HG03565 (cell line): ENCODE results near the gene COPS9.

Experiments
- ATAC-seq: cut with Tn5 transposase; IDR thresholded peaks from one replicate; pipeline ENCODE4 v1.9.1; 2021; ENCODE audit warnings: mild to moderate bottlenecking, moderate library complexity; ENCODE audit not compliant: unreplicated experiment

Gene COPS9

GRCh38 chr2:240121675-240122074, 14.4 kb downstream of the COPS9 start:
- no peak for ATAC-seq

DNA sequence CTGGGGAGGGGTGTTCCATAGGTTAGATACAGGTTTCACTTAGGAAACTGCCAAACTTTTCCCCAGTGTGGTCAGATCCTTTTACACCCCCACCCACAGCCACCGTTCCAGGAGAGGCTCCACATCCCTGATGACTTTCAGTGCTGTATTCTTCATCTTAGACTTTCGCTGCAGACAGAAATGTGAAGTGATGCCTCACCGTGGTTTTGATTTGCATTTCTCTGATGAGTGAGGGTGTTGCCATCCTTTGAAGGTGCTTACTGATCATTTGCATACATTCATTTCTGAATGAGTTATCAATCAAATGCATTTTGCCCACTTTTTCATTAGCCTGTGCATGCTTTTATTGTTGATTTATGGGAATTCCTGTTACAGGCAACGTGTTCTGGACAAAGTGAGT, 14.9 kb downstream of the COPS9 start:
- no peak for ATAC-seq

GRCh38 chr2:240114233-240114632, 21.9 kb downstream of the COPS9 start:
- no peak for ATAC-seq

DNA sequence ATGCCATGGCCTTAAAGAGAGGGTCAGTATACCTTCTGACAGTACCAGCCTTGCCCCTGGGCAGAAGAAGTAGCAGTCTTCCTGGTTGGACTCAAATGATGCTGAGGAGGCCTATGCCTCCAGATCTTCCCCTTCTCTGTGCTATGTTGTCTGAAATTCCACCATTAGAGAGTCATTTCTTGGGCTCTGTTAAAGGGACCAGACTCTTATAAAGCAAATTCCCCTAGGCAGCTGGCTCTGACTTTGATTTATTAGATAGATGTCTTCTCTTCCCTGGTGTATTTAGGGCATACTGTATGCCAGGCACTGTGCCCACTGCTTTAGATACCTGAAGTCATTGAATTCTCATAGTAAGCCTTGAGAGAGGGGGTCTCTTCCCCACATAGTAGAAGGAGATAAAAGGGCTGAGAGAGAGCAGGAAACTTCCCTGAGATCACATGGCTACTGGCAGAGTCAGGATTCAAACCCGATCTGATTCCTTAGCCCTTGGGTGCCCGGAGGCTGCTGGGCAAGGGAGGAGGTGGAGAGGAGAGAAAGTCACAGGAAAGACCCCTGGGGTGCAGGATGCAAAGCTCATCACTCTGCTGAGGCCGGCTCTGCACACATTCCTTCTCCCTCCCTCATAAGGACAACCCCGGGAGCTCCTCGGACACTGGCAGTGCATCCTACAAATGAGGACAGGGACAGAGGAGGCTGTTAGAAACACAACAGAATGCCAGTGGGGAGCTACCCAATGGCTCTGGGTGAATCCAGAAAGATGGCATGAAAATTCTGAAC, 23.0 kb downstream of the COPS9 start:
- no peak for ATAC-seq

- no peak for ATAC-seq
Observed at GRCh38 chr2:240111253-240111652, 24.9 kb downstream of the COPS9 start.

DNA sequence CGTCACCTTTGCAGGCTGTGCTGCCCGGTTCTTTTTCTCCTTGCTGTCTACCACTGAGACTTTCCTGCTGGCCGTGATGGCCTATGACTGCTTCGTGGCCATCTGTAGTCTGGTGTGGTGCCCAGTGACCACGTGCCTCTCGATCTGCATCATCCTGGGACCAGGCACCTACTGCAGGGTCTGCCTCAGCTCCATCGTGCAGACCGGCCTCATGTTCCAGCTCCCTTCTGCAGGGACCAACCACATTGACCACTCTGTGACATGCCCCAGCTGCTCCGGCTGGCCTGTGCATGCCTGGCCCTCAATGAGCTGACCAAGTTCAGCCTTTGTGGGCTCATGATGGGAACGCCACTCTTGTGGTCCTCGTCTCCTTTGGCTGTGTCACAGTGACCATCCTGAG, 26.7 kb downstream of the COPS9 start:
- ATAC-seq = no peak

DNA sequence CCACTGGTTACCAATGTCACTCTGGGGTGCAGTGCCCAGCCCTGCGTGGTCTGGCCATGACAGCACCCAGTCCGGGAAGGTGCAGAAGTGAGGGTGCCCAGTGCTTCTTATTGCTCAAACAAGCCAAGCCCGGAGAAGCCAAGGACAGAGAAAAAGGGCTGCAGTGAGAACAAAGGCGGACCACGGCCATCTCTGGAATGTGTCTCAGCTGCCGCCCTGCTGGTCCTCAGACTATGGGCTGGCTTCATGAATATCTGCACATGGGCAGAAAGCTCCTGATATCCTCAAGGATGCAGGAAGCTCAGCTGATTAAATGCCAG, 28.7 kb downstream of the COPS9 start:
- ATAC-seq = no peak

DNA sequence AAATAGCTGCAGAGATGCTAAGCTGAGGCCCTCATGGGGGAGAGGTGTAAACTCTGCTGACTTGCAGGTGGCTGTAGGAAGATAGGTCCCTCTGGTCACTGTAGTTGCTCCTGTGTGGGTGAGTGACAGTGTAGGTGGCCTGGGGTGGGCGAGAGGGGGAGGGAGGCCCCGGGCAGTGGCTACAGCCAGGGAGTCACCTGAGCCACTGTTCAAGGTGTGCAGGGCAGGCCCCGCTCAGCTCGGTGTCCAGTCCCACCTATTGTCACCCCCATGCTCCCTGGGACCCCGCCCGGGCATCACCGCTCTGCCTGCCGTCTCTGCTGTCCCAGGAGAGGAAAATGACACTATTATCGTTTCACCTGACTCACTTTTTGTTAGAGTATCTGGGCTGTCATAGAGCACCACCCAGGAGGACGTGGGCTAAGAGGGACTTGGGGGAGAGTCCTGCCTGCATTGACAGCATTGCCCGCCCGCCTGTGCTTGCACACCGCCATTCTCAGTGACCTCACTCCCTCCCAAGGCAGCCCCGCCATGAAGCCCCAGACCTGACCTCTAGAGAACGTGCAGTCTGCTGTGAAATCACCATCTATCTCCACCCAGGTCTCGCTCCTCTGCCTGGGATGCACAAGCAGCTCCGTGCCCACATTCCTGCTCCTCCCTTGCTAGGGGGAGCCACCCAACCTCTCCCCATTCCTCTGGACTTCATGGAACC, 29.2 kb downstream of the COPS9 start:
- ATAC-seq = no peak

GRCh38 chr2:240105982-240106381, 30.1 kb downstream of the COPS9 start:
- no peak for ATAC-seq

GRCh38 chr2:240103136-240103535, 33.0 kb downstream of the COPS9 start:
- no peak for ATAC-seq

DNA sequence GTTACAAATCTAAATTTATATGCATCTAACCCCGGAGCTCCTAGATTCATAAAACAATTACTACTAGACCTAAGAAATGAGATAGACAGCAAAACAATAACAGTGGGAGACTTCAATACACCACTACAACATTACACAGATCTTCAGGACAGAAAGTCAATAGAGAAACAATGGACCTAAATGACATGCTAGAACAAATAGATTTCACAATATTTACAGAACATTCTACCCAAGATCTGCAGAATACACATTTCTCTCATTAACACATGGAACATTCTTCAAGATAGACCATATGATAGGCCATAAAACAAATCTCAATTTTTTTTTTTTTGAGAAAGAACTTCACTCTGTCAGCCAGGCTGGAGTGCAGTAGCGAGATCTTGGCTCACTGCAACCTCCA, 37.8 kb downstream of the COPS9 start:
- ATAC-seq = no peak

DNA sequence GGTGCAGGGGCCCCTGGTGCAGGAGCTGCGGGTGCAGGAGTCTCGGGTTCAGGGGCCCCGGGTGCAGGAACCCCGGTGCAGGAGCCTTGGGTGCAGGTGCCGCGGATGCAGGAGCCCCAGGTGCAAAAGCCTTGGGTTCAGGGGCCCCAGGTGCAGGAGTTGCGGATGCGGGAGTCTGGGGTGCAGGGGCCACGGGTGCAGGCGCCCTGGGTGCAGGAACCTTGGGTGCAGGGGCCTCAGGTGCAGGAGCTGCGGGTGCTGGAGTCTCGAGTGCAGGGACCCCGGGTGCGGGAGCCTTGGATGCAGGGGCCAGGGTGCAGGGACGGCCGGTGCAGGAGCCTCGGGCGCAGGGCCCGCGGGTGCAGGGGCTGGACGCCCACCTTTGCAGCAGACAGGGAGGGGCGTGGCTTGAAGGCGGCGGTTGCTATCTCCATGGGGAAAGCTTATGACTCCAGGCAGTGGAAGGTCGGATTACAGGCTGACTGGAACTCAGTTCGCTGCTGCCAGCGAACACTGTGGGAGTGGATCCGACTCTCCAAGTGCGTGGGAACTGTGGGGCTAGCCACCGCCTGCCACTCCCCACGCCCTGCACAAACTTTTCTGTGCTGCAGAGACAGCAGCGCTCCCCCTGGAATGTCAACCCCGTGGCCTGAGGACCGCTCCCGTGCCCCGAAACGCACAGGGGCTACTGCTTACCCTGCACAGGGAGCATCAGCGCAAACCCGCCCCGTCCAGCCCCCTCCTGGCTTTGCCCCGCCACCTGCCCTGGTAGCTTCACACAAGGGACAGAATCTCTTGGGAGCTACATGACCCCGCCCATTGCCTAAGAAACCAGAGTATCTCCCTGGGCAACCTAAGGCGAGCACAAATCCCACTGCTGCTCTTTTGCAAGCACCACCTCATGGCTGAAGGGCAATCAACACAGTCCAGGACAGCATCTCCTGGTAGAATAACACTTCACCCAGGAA, 40.3 kb downstream of the COPS9 start:
- no peak for ATAC-seq

DNA sequence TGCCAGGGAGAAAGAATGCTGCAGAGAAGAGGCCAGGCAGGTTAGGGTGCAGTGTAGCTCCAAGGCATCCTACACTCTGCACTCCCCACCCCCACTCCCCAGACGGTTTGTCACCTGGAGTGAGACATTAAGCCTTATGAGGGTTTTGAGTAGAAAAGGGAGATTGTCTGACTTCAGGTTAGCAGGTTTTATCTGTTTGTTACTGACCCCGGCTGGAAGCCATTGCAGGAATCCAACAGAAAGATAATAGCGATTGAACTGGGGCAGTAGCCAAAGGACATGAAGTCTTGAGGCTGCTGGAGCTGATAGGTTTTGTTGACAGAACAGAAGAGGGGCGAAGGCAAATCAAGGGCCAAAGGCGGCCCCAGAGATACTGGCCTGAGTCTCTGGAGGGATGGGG, 46.8 kb downstream of the COPS9 start:
- ATAC-seq = no peak

- no peak for ATAC-seq
Observed at GRCh38 chr2:240086563-240086962, 49.5 kb downstream of the COPS9 start.
